Measurements from ENCODE around the gene FPGS.

DNA sequence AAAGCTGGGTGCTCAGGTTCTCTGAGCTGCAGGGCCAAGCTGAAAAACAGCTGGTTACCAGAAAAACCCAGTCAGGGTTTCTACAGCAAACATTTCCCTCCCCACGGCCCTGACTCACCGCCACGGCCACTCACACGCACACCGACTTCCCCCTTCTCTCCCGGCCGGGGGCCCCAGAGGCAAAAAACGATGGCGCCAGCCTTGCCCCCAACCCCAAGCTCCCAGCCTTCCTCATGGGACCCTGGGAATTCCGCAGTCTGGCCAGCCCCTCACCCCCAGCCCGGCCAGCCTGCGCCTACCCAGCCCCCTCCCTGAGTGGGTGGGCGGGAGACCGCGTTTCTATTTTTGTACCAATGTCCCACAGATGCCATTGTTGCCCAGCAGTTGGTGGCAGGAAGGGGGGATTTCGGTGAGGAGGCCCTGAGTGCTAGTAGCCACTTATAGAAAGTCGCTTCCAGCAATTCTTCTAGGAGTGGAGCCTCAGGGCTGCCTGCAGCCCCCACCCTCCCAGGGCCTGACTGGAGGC lies 33.4 kb downstream of the FPGS start:
- TF ChIP-seq, protein P1, sequence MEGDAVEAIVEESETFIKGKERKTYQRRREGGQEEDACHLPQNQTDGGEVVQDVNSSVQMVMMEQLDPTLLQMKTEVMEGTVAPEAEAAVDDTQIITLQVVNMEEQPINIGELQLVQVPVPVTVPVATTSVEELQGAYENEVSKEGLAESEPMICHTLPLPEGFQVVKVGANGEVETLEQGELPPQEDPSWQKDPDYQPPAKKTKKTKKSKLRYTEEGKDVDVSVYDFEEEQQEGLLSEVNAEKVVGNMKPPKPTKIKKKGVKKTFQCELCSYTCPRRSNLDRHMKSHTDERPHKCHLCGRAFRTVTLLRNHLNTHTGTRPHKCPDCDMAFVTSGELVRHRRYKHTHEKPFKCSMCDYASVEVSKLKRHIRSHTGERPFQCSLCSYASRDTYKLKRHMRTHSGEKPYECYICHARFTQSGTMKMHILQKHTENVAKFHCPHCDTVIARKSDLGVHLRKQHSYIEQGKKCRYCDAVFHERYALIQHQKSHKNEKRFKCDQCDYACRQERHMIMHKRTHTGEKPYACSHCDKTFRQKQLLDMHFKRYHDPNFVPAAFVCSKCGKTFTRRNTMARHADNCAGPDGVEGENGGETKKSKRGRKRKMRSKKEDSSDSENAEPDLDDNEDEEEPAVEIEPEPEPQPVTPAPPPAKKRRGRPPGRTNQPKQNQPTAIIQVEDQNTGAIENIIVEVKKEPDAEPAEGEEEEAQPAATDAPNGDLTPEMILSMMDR (IDR thresholded peaks at IDR 0.05): no peak
- TF ChIP-seq, protein P2, sequence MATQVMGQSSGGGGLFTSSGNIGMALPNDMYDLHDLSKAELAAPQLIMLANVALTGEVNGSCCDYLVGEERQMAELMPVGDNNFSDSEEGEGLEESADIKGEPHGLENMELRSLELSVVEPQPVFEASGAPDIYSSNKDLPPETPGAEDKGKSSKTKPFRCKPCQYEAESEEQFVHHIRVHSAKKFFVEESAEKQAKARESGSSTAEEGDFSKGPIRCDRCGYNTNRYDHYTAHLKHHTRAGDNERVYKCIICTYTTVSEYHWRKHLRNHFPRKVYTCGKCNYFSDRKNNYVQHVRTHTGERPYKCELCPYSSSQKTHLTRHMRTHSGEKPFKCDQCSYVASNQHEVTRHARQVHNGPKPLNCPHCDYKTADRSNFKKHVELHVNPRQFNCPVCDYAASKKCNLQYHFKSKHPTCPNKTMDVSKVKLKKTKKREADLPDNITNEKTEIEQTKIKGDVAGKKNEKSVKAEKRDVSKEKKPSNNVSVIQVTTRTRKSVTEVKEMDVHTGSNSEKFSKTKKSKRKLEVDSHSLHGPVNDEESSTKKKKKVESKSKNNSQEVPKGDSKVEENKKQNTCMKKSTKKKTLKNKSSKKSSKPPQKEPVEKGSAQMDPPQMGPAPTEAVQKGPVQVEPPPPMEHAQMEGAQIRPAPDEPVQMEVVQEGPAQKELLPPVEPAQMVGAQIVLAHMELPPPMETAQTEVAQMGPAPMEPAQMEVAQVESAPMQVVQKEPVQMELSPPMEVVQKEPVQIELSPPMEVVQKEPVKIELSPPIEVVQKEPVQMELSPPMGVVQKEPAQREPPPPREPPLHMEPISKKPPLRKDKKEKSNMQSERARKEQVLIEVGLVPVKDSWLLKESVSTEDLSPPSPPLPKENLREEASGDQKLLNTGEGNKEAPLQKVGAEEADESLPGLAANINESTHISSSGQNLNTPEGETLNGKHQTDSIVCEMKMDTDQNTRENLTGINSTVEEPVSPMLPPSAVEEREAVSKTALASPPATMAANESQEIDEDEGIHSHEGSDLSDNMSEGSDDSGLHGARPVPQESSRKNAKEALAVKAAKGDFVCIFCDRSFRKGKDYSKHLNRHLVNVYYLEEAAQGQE (IDR thresholded peaks at IDR 0.05): no peak
- TF ChIP-seq HOXA7 (CRISPR knock-in tag; IDR thresholded peaks at IDR 0.05) (no peak), NPAS2 (CRISPR knock-in tag; IDR thresholded peaks at IDR 0.05; ENCODE audit: borderline replicate concordance) (no peak), TFCP2L1 (CRISPR knock-in tag; IDR thresholded peaks at IDR 0.05) (no peak), POLR2A (IDR thresholded peaks at IDR 0.05; ENCODE audit: low read length) (no peak), CHD2 (IDR thresholded peaks at IDR 0.05; ENCODE audit: low read length, partially characterized antibody) (no peak), BHLHE40 (IDR thresholded peaks at IDR 0.05; ENCODE audit: low read depth, low read length) (no peak), EHMT2 (IDR thresholded peaks at IDR 0.05; ENCODE audit: low read depth) (no peak), MYC (IDR thresholded peaks at IDR 0.05; ENCODE audit: borderline replicate concordance, low read length) (no peak), GATA3 (IDR thresholded peaks at IDR 0.05; ENCODE audit: borderline replicate concordance) (no peak), MAFK (IDR thresholded peaks at IDR 0.05; ENCODE audit: partially characterized antibody) (no peak)

All from A549 (cell line).